Upper lobe of right lung (tissue), 1 donor: ENCODE results near the gene TIE1. TPM values are rescaled to one million over a fixed set of nuclear protein-coding genes. Genes with fewer than 3 reads are reported as not detected.

ENCODE experiments used
- ATAC-seq: fragments of 200-7000 bp; cut with Tn5 transposase; one replicate; pipeline ENCODE4 v1.9.1; 2020; ENCODE audit warnings: mild to moderate bottlenecking, moderate library complexity
- DNase-seq: peaks from one replicate; pipeline ENCODE4 v3.0.0-alpha.2; 2020
- H3K27ac ChIP-seq: fragments of 200-600 bp; one replicate; pipeline ENCODE4 v1.8.0; 2022
- H3K27me3 ChIP-seq: fragments of 200-600 bp; one replicate; pipeline ENCODE4 v1.8.0; 2022; ENCODE audit warnings: mild to moderate bottlenecking
- H3K36me3 ChIP-seq: fragments of 200-600 bp; one replicate; pipeline ENCODE4 v1.8.0; 2022
- H3K4me1 ChIP-seq: fragments of 200-600 bp; one replicate; pipeline ENCODE4 v1.8.0; 2022
- H3K4me3 ChIP-seq: fragments of 200-600 bp; one replicate; pipeline ENCODE4 v1.8.0; 2022; ENCODE audit warnings: mild to moderate bottlenecking
- H3K9me3 ChIP-seq: fragments of 200-600 bp; one replicate; pipeline ENCODE4 v1.8.0; 2022
- CTCF ChIP-seq: fragments of 200-600 bp; IDR thresholded peaks from one replicate; pipeline ENCODE4 v1.8.0; 2022; ENCODE audit warnings: antibody characterized with exemption
- intact Hi-C: fragments of 100-400 bp; cut with DNase I; formaldehyde crosslinking; loops from one replicate; pipeline ENCODE4 v1.11.0; 2022
- total RNA-seq: library from RNA; stranded (reverse); fragmentation: NEBNext Ultra II Directional; extraction: Animal tissue kit (Norgen Biotek cat#: 25700); gene quantifications from one replicate; pipeline ENCODE4 v1.2.1, GENCODE V29; 2021
- donor health status: DM: no; HTN: yes; CAD: no; lungs with severe emphysema.

TIE1 gene
- total RNA-seq, 1 donor from 2014 or later, result 59.4 TPM

DNA sequence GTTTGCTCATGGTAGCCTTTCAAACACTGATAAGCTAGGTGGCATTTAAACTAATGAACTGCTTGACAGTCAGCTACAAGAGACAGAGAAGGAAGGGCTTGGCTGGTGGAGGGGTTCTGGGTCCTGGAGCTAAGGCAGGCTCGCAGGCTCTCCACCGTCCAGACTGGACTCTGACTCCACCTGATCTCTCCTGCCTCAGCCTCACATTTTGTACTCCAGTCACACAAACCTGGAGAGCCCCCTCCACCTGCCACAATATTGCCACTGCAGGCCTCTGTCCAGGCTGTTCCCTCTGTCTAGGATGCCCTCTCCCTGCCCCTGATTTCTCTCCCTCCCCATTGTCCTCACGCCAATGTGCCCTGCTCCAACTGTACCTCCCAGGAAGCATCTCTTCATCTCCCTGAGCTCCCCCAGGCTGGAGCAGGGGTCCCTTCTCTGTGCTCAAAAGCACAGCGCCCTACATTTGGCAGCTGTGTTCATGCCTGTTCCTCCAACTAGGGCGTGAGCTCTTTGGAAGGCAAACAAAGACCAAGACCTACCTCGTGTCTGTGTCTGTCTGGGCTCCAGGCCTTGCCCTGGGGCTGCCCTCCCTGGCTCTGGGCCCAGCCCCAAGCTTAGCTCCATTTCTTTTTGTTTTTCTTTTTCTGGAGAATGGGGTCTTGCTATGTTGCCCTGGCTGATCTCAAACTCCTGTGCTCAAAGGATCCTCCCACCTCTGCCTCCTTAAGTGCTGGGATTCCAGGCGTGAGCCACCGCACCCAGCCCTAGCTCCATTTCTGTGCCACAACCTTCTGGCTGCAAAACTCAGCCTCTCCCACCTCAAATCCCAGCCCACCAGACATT is 2.9 kb downstream of the TIE1 start:
- no peaks in the 10 kb centered on the region for H3K36me3 ChIP-seq
- TF ChIP-seq CTCF, result no peak
- H3K27me3 ChIP-seq, result no peaks in the 10 kb centered on the region
- intact Hi-C loops, result no loop called here
- DNase-seq, result peak; percentile 42
- H3K4me1 ChIP-seq, result peaks cover 33% of the 10 kb centered on the region
- peak overlapping the region; percentile 17 for H3K27ac ChIP-seq
- H3K9me3 ChIP-seq, result no peaks in the 10 kb centered on the region
- peak overlapping the region; percentile 48 for H3K4me3 ChIP-seq
- no peak for ATAC-seq

- no peak for DNase-seq
- Histone ChIP-seq H3K4me1 (peaks cover 29% of the 10 kb centered on the region), H3K27me3 (no peaks in the 10 kb centered on the region), H3K4me3 (peak overlapping the region; percentile 33), H3K36me3 (no peaks in the 10 kb centered on the region), H3K9me3 (no peaks in the 10 kb centered on the region), H3K27ac (peak overlapping the region; percentile 17)
- intact Hi-C loops, result no loop called here
- TF ChIP-seq CTCF, result no peak
- ATAC-seq, result no peak
Measured at GRCh38 chr1:43304314-43304681, 3.5 kb downstream of the TIE1 start.

GRCh38 chr1:43304771-43305300 is 4.1 kb downstream of the TIE1 start:
- peak; percentile 59 for DNase-seq
- ATAC-seq, result no peak
- H3K4me1 ChIP-seq, result peaks cover 26% of the 10 kb centered on the region
- no peaks in the 10 kb centered on the region for H3K36me3 ChIP-seq
- peak overlapping the region; percentile 33 for H3K4me3 ChIP-seq
- H3K9me3 ChIP-seq, result no peaks in the 10 kb centered on the region
- intact Hi-C loops, result no loop called here
- H3K27me3 ChIP-seq, result no peaks in the 10 kb centered on the region
- no peak for TF ChIP-seq CTCF
- H3K27ac ChIP-seq, result peak overlapping the region; percentile 17

- H3K9me3 ChIP-seq, result no peaks in the 10 kb centered on the region
- H3K27ac ChIP-seq, result peak overlapping the region; percentile 42
- H3K4me3 ChIP-seq, result no peak overlapping the region
- DNase-seq, result peak; percentile 29
- H3K27me3 ChIP-seq, result no peaks in the 10 kb centered on the region
- peak; percentile 1 for ATAC-seq
- no peaks in the 10 kb centered on the region for H3K36me3 ChIP-seq
- H3K4me1 ChIP-seq, result peaks cover 24% of the 10 kb centered on the region
- intact Hi-C loops, result no loop called here
- TF ChIP-seq CTCF, result no peak
Measured at GRCh38 chr1:43305461-43305860, 4.7 kb downstream of the TIE1 start.

- TF ChIP-seq CTCF, result no peak
- Histone ChIP-seq H3K9me3 (no peaks in the 10 kb centered on the region), H3K27me3 (no peaks in the 10 kb centered on the region), H3K4me1 (peaks cover 24% of the 10 kb centered on the region), H3K27ac (peak overlapping the region; percentile 42), H3K36me3 (no peaks in the 10 kb centered on the region), H3K4me3 (no peak overlapping the region)
- ATAC-seq (peak; percentile 31), DNase-seq (peak; percentile 57)
- intact Hi-C loops, result no loop called here
Measured at GRCh38 chr1:43305926-43306687, 5.3 kb downstream of the TIE1 start.
